ENCODE measurements around the gene EPHA3. TPM values are rescaled to one million over a fixed set of nuclear protein-coding genes. Genes with fewer than 3 reads are reported as not detected.

EPHA3 gene
- total and polyA plus RNA-seq, 9 of the 15 experiments (the other 6 are each of a cell fraction or from before 2014, with no cell fraction given): not detected

DNA sequence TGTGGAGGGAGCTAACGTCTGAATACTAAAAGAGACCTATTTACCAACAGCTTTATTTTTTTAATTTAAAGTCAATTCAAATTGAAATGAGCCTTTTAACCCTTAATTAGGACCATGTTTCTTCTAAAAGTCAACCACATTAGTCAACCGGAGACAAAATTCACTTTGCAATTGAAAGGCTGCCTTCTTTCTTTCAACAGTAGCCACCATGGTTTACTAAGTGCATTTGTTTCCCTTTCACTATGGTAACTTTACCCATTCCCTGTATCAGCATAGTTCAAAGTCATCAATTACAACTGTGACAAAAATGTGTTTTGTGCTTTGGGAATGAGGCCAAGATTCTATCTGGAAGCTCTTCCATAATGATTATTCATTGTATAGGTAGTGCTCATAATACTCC lies 225.4 kb downstream of the EPHA3 start:
- TF ChIP-seq U2AF1 (optimal IDR thresholded peaks at IDR 0.05; ENCODE audit: low read depth, low read length) (no peak), FUS (optimal IDR thresholded peaks at IDR 0.05; ENCODE audit: low read depth, low read length) (no peak), OTX1 (CRISPR knock-in tag; IDR thresholded peaks at IDR 0.05) (no peak), ZNF197 (CRISPR knock-in tag; IDR thresholded peaks at IDR 0.05; ENCODE audit: low read depth) (no peak), KLF10 (CRISPR knock-in tag; IDR thresholded peaks at IDR 0.05) (no peak), LARP7 (IDR thresholded peaks at IDR 0.05) (no peak), CBX3 (IDR thresholded peaks at IDR 0.05; ENCODE audit: borderline replicate concordance in 1 of 2, low read length in 2 of 2) (no peak), PCBP1 (IDR thresholded peaks at IDR 0.05; ENCODE audit: low read depth, low read length, poor library complexity, severe bottlenecking) (no peak), WHSC1 (IDR thresholded peaks at IDR 0.05; ENCODE audit: low read length) (no peak), SIX5 (IDR thresholded peaks at IDR 0.05; ENCODE audit: borderline replicate concordance in 1 of 2, insufficient read depth in 1 of 2, low read depth in 1 of 2, low read length in 2 of 2) (no peak), TGIF2 (CRISPR knock-in tag; IDR thresholded peaks at IDR 0.05) (no peak)
- TF ChIP-seq, protein P1, sequence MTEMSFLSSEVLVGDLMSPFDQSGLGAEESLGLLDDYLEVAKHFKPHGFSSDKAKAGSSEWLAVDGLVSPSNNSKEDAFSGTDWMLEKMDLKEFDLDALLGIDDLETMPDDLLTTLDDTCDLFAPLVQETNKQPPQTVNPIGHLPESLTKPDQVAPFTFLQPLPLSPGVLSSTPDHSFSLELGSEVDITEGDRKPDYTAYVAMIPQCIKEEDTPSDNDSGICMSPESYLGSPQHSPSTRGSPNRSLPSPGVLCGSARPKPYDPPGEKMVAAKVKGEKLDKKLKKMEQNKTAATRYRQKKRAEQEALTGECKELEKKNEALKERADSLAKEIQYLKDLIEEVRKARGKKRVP (CRISPR knock-in tag; IDR thresholded peaks at IDR 0.05): no peak
- TF ChIP-seq, protein P2, sequence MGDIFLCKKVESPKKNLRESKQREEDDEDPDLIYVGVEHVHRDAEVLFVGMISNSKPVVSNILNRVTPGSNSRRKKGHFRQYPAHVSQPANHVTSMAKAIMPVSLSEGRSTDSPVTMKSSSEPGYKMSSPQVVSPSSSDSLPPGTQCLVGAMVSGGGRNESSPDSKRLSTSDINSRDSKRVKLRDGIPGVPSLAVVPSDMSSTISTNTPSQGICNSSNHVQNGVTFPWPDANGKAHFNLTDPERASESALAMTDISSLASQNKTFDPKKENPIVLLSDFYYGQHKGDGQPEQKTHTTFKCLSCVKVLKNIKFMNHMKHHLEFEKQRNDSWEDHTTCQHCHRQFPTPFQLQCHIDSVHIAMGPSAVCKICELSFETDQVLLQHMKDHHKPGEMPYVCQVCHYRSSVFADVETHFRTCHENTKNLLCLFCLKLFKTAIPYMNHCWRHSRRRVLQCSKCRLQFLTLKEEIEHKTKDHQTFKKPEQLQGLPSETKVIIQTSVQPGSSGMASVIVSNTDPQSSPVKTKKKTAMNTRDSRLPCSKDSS (IDR thresholded peaks at IDR 0.05; ENCODE audit: low read depth, partially characterized antibody): no peak
- TF ChIP-seq, protein P3, sequence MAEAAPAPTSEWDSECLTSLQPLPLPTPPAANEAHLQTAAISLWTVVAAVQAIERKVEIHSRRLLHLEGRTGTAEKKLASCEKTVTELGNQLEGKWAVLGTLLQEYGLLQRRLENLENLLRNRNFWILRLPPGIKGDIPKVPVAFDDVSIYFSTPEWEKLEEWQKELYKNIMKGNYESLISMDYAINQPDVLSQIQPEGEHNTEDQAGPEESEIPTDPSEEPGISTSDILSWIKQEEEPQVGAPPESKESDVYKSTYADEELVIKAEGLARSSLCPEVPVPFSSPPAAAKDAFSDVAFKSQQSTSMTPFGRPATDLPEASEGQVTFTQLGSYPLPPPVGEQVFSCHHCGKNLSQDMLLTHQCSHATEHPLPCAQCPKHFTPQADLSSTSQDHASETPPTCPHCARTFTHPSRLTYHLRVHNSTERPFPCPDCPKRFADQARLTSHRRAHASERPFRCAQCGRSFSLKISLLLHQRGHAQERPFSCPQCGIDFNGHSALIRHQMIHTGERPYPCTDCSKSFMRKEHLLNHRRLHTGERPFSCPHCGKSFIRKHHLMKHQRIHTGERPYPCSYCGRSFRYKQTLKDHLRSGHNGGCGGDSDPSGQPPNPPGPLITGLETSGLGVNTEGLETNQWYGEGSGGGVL (CRISPR knock-in tag; IDR thresholded peaks at IDR 0.05): no peak
- TF ChIP-seq, protein P4, sequence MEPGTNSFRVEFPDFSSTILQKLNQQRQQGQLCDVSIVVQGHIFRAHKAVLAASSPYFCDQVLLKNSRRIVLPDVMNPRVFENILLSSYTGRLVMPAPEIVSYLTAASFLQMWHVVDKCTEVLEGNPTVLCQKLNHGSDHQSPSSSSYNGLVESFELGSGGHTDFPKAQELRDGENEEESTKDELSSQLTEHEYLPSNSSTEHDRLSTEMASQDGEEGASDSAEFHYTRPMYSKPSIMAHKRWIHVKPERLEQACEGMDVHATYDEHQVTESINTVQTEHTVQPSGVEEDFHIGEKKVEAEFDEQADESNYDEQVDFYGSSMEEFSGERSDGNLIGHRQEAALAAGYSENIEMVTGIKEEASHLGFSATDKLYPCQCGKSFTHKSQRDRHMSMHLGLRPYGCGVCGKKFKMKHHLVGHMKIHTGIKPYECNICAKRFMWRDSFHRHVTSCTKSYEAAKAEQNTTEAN (CRISPR knock-in tag; IDR thresholded peaks at IDR 0.05): no peak
- TF ChIP-seq, protein P5, sequence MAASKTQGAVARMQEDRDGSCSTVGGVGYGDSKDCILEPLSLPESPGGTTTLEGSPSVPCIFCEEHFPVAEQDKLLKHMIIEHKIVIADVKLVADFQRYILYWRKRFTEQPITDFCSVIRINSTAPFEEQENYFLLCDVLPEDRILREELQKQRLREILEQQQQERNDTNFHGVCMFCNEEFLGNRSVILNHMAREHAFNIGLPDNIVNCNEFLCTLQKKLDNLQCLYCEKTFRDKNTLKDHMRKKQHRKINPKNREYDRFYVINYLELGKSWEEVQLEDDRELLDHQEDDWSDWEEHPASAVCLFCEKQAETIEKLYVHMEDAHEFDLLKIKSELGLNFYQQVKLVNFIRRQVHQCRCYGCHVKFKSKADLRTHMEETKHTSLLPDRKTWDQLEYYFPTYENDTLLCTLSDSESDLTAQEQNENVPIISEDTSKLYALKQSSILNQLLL (CRISPR knock-in tag; IDR thresholded peaks at IDR 0.05; ENCODE audit: borderline replicate concordance): no peak
- Histone ChIP-seq H3K27me3 (ENCODE audit: control insufficient read depth in 2 of 2, insufficient read depth in 2 of 2, low read length in 2 of 2) (no peaks in the 10 kb centered on the region), H3K79me2 (ENCODE audit: control insufficient read depth, insufficient read depth, low read length) (no peaks in the 10 kb centered on the region), H3K4me1 (replicated peaks in 1 of 2; ENCODE audit: control insufficient read depth in 2 of 2, insufficient read depth in 2 of 2, low read length in 2 of 2) (no peaks in the 10 kb centered on the region), H3K4me3 (no peak overlapping the region), H3K36me3 (ENCODE audit: control insufficient read depth, insufficient read depth, low read length) (no peaks in the 10 kb centered on the region), H2AFZ (ENCODE audit: low read depth, low read length) (no peak overlapping the region), H3K4me2 (ENCODE audit: insufficient read depth, low read length) (no peak overlapping the region), H3K9ac (ENCODE audit: insufficient read depth in 1 of 2, low read depth in 2 of 2, low read length in 2 of 2) (no peak overlapping the region), H4K20me1 (replicated peaks; ENCODE audit: control insufficient read depth, insufficient read depth, low read length) (no peaks in the 10 kb centered on the region), H3K9me1 (ENCODE audit: control insufficient read depth, insufficient read depth, low read length) (no peaks in the 10 kb centered on the region), H3K9me3 (replicated peaks; ENCODE audit: control insufficient read depth, insufficient read depth, low read depth, low read length) (no peaks in the 10 kb centered on the region), H3K27ac (ENCODE audit: extremely low read depth, low read depth, low read length) (no peak overlapping the region)
- FAIRE-seq: no peak
- no TSS peak for BruUV-seq (replicated peaks)
- no peak for ATAC-seq
- ChIA-PET CTCF (ENCODE audit: low intra/inter-chr PET ratio) (no interaction called here), POLR2A (no interaction called here)
- 0% methylated on average over 2 of the region's 2 CpGs for WGBS (ENCODE audit: insufficient coverage, low coverage, missing lambda C conversion rate)
- in situ Hi-C loops (cut with MboI) (no loop called here), intact Hi-C loops (cut with micrococcal nuclease) (no loop called here)
- DNase-seq (ENCODE audit: extremely low read depth in 1 of 4, low spot score in 3 of 4): no peak

Measured in K562 (cell line).